Measurements from ENCODE around the gene SPRR1B.
"Not testable (repeated sequence)": the region's sequence is repeated elsewhere in the genome, so short reads cannot be mapped to it uniquely, and the experiment has no call there.

The SPRR1B gene

DNA sequence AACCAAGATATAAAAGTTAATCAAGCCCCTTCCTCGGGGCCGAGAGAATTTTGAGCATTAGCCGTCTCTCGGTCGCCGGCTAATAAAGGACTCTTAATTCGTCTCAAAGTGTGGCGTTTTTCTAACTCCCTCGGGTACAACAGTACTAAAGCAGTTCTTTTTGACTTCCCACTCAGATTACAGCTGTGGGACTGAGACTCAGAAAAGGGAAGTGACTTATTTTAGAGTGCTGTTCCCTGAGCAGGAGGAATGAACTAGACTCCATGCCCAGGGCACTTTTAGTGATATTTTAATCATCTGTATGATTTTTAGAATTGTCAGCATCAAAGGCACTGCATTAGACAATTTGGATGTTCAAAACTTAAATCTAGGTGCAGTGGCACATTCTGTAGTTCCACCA lies 8.7 kb upstream of the SPRR1B start:
- H3K27ac Mint-ChIP-seq; H3K9me3 Mint-ChIP-seq; H3K4me3 Mint-ChIP-seq; DNase-seq; H3K36me3 Mint-ChIP-seq (ENCODE audit: low read depth); H3K4me1 Mint-ChIP-seq (ENCODE audit: low read depth): not testable (repeated sequence)
- H3K27me3 Mint-ChIP-seq = peaks cover 45% of the 10 kb centered on the region

GRCh38 chr1:153023109-153023508 lies 7.9 kb upstream of the SPRR1B start:
- Mint-ChIP-seq H3K4me1 (ENCODE audit: low read depth) (no peaks in the 10 kb centered on the region), H3K9me3 (no peaks in the 10 kb centered on the region), H3K27me3 (peaks cover 44% of the 10 kb centered on the region), H3K4me3 (no peak overlapping the region), H3K27ac (no peak overlapping the region), H3K36me3 (ENCODE audit: low read depth) (no peaks in the 10 kb centered on the region)
- DNase-seq = no peak

DNA sequence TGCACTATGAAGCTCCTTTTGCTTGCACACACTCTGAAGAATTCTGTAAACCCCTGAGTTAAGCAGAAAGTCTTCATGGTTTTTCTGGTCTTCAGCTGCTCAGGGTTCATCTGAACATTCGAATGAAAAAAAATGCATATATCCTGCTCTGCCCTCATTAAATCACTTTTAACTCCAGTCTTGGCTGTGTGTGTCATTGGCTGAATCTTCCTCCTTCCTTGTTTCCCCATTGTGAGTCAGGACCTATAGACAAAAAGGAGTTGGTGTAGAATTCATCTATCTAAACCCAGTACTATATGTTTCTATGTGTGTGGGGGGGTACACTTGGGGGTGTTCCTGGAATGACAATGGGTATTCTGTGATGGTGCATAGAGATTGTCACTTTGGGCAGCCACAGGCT lies 6.6 kb upstream of the SPRR1B start:
- no peak overlapping the region for H3K27ac Mint-ChIP-seq
- H3K4me3 Mint-ChIP-seq = no peak overlapping the region
- DNase-seq = no peak
- no peaks in the 10 kb centered on the region for H3K4me1 Mint-ChIP-seq (ENCODE audit: low read depth)
- H3K36me3 Mint-ChIP-seq (ENCODE audit: low read depth) = no peaks in the 10 kb centered on the region
- no peaks in the 10 kb centered on the region for H3K9me3 Mint-ChIP-seq
- peaks cover 43% of the 10 kb centered on the region for H3K27me3 Mint-ChIP-seq

DNA sequence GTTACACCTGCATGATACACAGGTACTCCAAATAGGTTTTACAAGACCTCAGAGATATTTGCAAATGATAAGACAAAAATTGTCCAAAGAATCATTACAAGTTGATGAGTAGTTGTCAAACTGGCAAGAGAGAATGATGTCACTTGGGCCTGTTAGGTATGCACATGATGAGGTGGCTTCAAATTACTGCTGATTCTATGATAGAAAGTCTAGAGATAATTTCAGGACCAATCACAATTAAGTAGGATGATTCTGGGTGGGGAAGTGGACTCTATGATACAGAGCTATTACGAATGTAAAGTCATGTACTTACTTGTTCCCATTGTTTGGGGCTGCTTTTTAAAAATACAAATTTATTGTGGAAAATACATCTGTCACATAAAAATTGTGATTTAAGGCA lies 5.2 kb upstream of the SPRR1B start:
- H3K27ac Mint-ChIP-seq = no peak overlapping the region
- no peaks in the 10 kb centered on the region for H3K4me1 Mint-ChIP-seq (ENCODE audit: low read depth)
- peaks cover 35% of the 10 kb centered on the region for H3K27me3 Mint-ChIP-seq
- H3K36me3 Mint-ChIP-seq (ENCODE audit: low read depth) = no peaks in the 10 kb centered on the region
- H3K4me3 Mint-ChIP-seq = no peak overlapping the region
- no peaks in the 10 kb centered on the region for H3K9me3 Mint-ChIP-seq
- no peak for DNase-seq

DNA sequence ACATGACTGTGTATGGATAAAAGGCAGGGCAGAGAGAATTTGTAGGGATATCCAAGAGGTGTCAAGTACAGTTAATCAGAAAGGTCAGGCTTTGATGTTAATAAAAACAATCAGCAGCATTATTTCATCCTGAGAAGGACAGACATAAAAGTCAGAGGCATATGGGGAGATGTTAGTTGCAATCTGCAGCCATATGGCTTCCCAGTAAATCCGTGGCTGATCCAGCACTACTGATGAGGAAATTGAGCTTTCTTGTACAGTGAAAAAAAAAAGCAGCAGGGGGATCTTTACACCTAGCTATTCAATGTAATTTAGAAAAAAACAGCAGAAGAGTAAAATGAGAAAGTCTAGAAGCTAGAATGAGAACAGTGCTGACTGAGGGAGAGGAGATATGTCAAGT lies 2.2 kb upstream of the SPRR1B start:
- Mint-ChIP-seq H3K4me1 (ENCODE audit: low read depth) (no peaks in the 10 kb centered on the region), H3K27ac (no peak overlapping the region), H3K36me3 (ENCODE audit: low read depth) (no peaks in the 10 kb centered on the region), H3K4me3 (no peak overlapping the region), H3K9me3 (no peaks in the 10 kb centered on the region), H3K27me3 (peaks cover 20% of the 10 kb centered on the region)
- DNase-seq = no peak

GRCh38 chr1:153032073-153032472 lies 1.1 kb downstream of the SPRR1B start:
- no peaks in the 10 kb centered on the region for H3K4me1 Mint-ChIP-seq (ENCODE audit: low read depth)
- H3K9me3 Mint-ChIP-seq = no peaks in the 10 kb centered on the region
- no peak overlapping the region for H3K4me3 Mint-ChIP-seq
- peaks cover 29% of the 10 kb centered on the region for H3K27me3 Mint-ChIP-seq
- H3K27ac Mint-ChIP-seq = no peak overlapping the region
- DNase-seq = no peak
- H3K36me3 Mint-ChIP-seq (ENCODE audit: low read depth) = no peaks in the 10 kb centered on the region

DNA sequence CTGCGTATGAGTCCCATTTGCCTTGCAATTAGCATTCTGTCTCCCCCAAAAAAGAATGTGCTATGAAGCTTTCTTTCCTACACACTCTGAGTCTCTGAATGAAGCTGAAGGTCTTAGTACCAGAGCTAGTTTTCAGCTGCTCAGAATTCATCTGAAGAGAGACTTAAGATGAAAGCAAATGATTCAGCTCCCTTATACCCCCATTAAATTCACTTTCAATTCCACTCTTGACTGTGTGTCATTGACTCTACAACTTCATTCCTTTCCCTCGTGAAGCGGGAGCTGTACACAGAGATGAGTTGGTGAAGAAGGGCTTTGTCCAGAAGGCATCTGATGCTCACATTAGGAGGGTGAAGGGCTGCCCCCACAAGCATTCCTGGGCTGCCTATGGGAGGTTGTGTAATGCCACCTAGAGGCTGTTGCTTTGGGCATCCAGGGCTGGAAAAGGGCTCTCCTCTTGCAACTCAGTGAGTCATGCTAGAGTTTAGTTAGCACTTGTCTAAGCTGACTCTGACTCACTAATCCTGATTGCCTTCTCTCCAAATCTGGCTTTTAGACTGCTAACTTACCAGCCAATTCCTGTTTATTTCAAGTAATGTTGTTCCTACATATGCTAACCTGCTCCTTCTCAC lies 1.8 kb downstream of the SPRR1B start:
- Mint-ChIP-seq H3K27ac (no peak overlapping the region), H3K27me3 (peaks cover 32% of the 10 kb centered on the region), H3K4me1 (ENCODE audit: low read depth) (no peaks in the 10 kb centered on the region), H3K9me3 (no peaks in the 10 kb centered on the region), H3K36me3 (ENCODE audit: low read depth) (no peaks in the 10 kb centered on the region), H3K4me3 (no peak overlapping the region)
- no peak for DNase-seq

GRCh38 chr1:153035211-153035610 lies 4.2 kb downstream of the SPRR1B start:
- Mint-ChIP-seq H3K4me3 (no peak overlapping the region), H3K27ac (no peak overlapping the region), H3K36me3 (ENCODE audit: low read depth) (no peaks in the 10 kb centered on the region), H3K27me3 (peaks cover 37% of the 10 kb centered on the region), H3K4me1 (ENCODE audit: low read depth) (no peaks in the 10 kb centered on the region), H3K9me3 (no peaks in the 10 kb centered on the region)
- DNase-seq = no peak

DNA sequence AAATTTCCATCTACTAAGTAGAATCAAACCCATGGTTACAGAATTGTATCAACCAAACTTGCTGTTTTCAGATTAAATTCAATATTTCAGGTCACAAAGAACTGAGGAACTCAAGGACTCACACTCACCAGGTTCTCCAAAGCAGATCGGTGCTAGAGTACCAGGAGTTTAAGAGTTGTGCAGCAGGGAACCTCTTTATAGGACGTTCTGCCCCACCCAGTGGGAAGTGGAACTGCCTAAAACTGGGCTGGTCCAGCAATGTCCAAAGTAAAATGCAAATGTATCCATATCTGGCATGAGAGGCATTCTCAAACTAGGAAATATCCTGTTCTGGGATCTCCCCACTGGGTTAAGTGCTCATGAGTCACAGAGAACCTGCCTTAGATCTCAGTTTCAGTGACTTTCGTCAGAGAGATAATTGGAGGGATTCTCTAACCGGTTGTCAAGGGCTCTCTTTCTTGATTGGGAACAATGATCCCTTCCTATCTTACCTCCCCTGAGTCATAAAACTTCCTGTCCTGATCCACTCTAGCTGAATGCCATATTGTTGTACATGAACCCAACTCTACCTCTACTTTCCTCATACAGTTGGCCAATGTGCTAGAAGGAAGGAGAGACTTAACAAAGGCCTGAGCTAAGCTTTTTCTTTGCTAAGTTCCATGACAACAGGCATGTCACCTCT lies 10.1 kb downstream of the SPRR1B start, which contains the start of gene SPRR2D:
SPRR2D (minus strand) TSS at position 171 of the 682 bp plus-strand sequence. CDS start 774 bp downstream, outside the sequence.
- Mint-ChIP-seq H3K9me3 (no peaks in the 10 kb centered on the region), H3K36me3 (ENCODE audit: low read depth) (no peaks in the 10 kb centered on the region), H3K27ac (no peak within 1 kb of the TSS), H3K27me3 (peaks cover 69% of the 10 kb centered on the region), H3K4me3 (no peak within 1 kb of the TSS), H3K4me1 (ENCODE audit: low read depth) (no peaks in the 10 kb centered on the region)
- no peak for DNase-seq

DNA sequence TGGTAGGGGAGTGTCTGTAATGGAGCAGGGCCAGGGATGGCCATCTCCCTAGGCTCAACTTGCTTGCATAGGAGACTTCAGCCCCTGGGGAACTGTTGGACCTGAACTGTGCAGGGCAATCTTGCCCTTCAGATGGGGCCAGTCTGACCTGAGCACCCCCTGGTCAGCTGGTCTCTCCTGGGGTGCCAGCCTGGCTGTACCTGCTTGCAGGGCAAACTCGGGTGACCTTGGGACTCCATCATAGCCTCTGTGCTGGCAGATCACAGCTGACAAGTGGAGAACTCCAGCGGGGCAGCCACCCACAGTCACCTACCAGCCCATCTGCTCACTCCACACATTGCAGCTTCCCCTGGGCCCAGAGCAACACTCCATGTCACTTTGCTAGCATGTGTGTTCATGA lies 18.2 kb downstream of the SPRR1B start:
- Mint-ChIP-seq H3K27me3 (peaks cover 54% of the 10 kb centered on the region), H3K9me3 (no peaks in the 10 kb centered on the region), H3K27ac (no peak overlapping the region), H3K4me3 (no peak overlapping the region), H3K4me1 (ENCODE audit: low read depth) (no peaks in the 10 kb centered on the region), H3K36me3 (ENCODE audit: low read depth) (no peaks in the 10 kb centered on the region)
- DNase-seq = no peak

- H3K27me3 Mint-ChIP-seq = peaks cover 39% of the 10 kb centered on the region
Observed at GRCh38 chr1:153056111-153056510, 25.1 kb downstream of the SPRR1B start.

GRCh38 chr1:153057375-153057774 lies 26.4 kb downstream of the SPRR1B start, which contains the start of gene SPRR2A:
Gene SPRR2A, minus strand, starts transcription at chr1:153057512. Its CDS starts 777 bp downstream, at chr1:153056735.
- Mint-ChIP-seq H3K4me1 (ENCODE audit: low read depth) (no peaks in the 10 kb centered on the region), H3K27ac (no peak within 1 kb of the TSS), H3K36me3 (ENCODE audit: low read depth) (no peaks in the 10 kb centered on the region), H3K4me3 (no peak within 1 kb of the TSS), H3K27me3 (peaks cover 38% of the 10 kb centered on the region), H3K9me3 (no peaks in the 10 kb centered on the region)
- no peak for DNase-seq

More at GRCh38 chr1:153056111-153056510, 25.1 kb downstream of the SPRR1B start:
- not testable (repeated sequence) for H3K36me3 Mint-ChIP-seq (ENCODE audit: low read depth); DNase-seq; H3K4me1 Mint-ChIP-seq (ENCODE audit: low read depth); H3K4me3 Mint-ChIP-seq; H3K27ac Mint-ChIP-seq; H3K9me3 Mint-ChIP-seq

GRCh38 chr1:153058154-153058553 lies 27.2 kb downstream of the SPRR1B start:
- Mint-ChIP-seq H3K36me3 (ENCODE audit: low read depth) (no peaks in the 10 kb centered on the region), H3K4me1 (ENCODE audit: low read depth) (no peaks in the 10 kb centered on the region), H3K4me3 (no peak overlapping the region), H3K27ac (no peak overlapping the region), H3K9me3 (no peaks in the 10 kb centered on the region), H3K27me3 (peaks cover 34% of the 10 kb centered on the region)
- DNase-seq = no peak

DNA sequence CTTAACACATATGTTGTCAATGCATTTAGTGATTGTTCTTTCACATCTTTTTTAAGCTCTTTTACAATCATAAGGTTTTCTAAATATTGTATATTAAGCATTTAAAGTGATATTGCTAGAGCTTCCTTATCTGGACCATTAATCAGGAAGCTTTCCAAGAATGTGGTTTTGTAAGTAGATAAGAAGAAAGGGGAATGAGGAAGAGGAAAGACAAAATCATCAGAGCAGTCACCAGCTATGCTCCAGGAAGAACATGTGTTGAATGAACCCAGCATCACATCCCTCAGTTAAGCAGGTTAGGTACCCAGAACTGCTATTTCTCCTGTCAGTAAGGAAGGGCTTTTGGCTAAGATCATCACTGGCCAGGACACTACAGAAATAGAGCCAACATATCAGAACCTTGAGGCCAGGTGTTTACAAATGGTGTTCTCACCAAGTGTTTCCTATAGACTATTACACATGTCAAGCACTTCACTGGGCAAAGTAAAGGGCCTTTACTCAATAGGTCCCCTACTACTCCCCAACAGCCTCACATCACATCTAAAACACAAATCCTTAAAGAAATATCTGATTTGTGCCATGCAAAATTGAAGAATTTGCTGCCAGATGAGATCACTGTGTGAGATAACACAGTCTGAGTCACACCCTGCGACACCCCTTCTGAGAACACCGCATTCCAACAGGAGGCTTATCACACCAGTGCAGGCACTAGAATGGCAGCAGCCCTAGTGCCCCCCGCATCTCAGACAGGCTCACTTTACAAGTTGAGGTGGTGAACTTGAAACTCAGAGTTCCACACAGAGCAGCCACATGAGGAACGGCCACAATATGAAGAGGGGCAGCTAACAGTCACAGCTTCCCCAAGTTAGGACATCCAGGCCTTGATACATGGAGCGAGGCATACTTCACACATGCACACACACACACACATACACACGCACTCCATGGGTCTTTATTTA lies 28.1 kb downstream of the SPRR1B start:
- Mint-ChIP-seq H3K27me3 (peaks cover 30% of the 10 kb centered on the region), H3K9me3 (no peaks in the 10 kb centered on the region), H3K4me1 (ENCODE audit: low read depth) (no peaks in the 10 kb centered on the region), H3K4me3 (no peak overlapping the region), H3K27ac (no peak overlapping the region), H3K36me3 (ENCODE audit: low read depth) (no peaks in the 10 kb centered on the region)
- DNase-seq = no peak

Measured in activated T-cell treated with anti-CD3 and anti-CD28 coated beads, Interleukin-2, amount 50 U/mL, for 24 hours (primary cell).